ENCODE data around the gene OGN.

The OGN gene

GRCh38 chr9:92439921-92440750 lies 35.8 kb upstream of the OGN start:
- no peak for TF ChIP-seq TAF1 (IDR thresholded peaks at IDR 0.05; ENCODE audit: borderline replicate concordance, insufficient read depth, low read length)
- no peak for TF ChIP-seq FOXP2 (optimal IDR thresholded peaks at IDR 0.05; ENCODE audit: borderline replicate concordance, extremely low read depth, extremely low read length, insufficient read depth)
- TF ChIP-seq SIN3A (IDR thresholded peaks at IDR 0.05; ENCODE audit: borderline replicate concordance, insufficient read depth, low read length) = no peak
- no peak for TF ChIP-seq REST (IDR thresholded peaks at IDR 0.05; ENCODE audit: insufficient read depth in 1 of 2, low read depth in 2 of 2, low read length in 2 of 2)
- TF ChIP-seq POLR2AphosphoS5 (IDR thresholded peaks at IDR 0.05; ENCODE audit: low read depth, low read length) = no peak

GRCh38 chr9:92438900-92439526 lies 34.6 kb upstream of the OGN start:
- no peak for TF ChIP-seq TAF1 (IDR thresholded peaks at IDR 0.05; ENCODE audit: borderline replicate concordance, insufficient read depth, low read length)
- no peak for TF ChIP-seq FOXP2 (optimal IDR thresholded peaks at IDR 0.05; ENCODE audit: borderline replicate concordance, extremely low read depth, extremely low read length, insufficient read depth)
- TF ChIP-seq REST (IDR thresholded peaks at IDR 0.05; ENCODE audit: insufficient read depth in 1 of 2, low read depth in 2 of 2, low read length in 2 of 2) = no peak
- no peak for TF ChIP-seq SIN3A (IDR thresholded peaks at IDR 0.05; ENCODE audit: borderline replicate concordance, insufficient read depth, low read length)
- no peak for TF ChIP-seq POLR2AphosphoS5 (IDR thresholded peaks at IDR 0.05; ENCODE audit: low read depth, low read length)

GRCh38 chr9:92435263-92435662 lies 30.9 kb upstream of the OGN start:
- TF ChIP-seq REST (IDR thresholded peaks at IDR 0.05; ENCODE audit: insufficient read depth in 1 of 2, low read depth in 2 of 2, low read length in 2 of 2) = no peak
- no peak for TF ChIP-seq POLR2AphosphoS5 (IDR thresholded peaks at IDR 0.05; ENCODE audit: low read depth, low read length)
- TF ChIP-seq TAF1 (IDR thresholded peaks at IDR 0.05; ENCODE audit: borderline replicate concordance, insufficient read depth, low read length) = no peak
- TF ChIP-seq SIN3A (IDR thresholded peaks at IDR 0.05; ENCODE audit: borderline replicate concordance, insufficient read depth, low read length) = no peak
- no peak for TF ChIP-seq FOXP2 (optimal IDR thresholded peaks at IDR 0.05; ENCODE audit: borderline replicate concordance, extremely low read depth, extremely low read length, insufficient read depth)

- TF ChIP-seq SIN3A (IDR thresholded peaks at IDR 0.05; ENCODE audit: borderline replicate concordance, insufficient read depth, low read length) (no peak), FOXP2 (optimal IDR thresholded peaks at IDR 0.05; ENCODE audit: borderline replicate concordance, extremely low read depth, extremely low read length, insufficient read depth) (no peak), TAF1 (IDR thresholded peaks at IDR 0.05; ENCODE audit: borderline replicate concordance, insufficient read depth, low read length) (no peak), REST (IDR thresholded peaks at IDR 0.05; ENCODE audit: insufficient read depth in 1 of 2, low read depth in 2 of 2, low read length in 2 of 2) (no peak), POLR2AphosphoS5 (IDR thresholded peaks at IDR 0.05; ENCODE audit: low read depth, low read length) (no peak)
These were observed 28.7 kb upstream of the OGN start for GRCh38 chr9:92432972-92433548.
